Memory B cell (primary cell): ENCODE data around the gene CALCB.

Source experiments
- ATAC-seq: fragments of 150-1000 bp; cut with Tn5 transposase; 2 replicates; pipeline ENCODE4 v1.10.0; 2021; ENCODE audit warnings: low read depth, mild to moderate bottlenecking, moderate library complexity
- DNase-seq, 2 donors: peaks; one replicate each; pipeline ENCODE4 v3.0.0; 2022; ENCODE audit warnings: low spot score in 2 of 2
- H3K27ac Mint-ChIP-seq: one replicate; pipeline ENCODE4 v1.8.0; 2022; ENCODE audit warnings: mild to moderate bottlenecking, moderate library complexity, mixed read lengths
- H3K27me3 Mint-ChIP-seq: one replicate; pipeline ENCODE4 v1.8.0; 2022; ENCODE audit warnings: mixed read lengths
- H3K36me3 Mint-ChIP-seq: one replicate; pipeline ENCODE4 v1.8.0; 2022; ENCODE audit warnings: mild to moderate bottlenecking, mixed read lengths
- H3K4me1 Mint-ChIP-seq: one replicate; pipeline ENCODE4 v1.8.0; 2022; ENCODE audit warnings: mixed read lengths
- H3K4me3 Mint-ChIP-seq: one replicate; pipeline ENCODE4 v1.8.0; 2022; ENCODE audit warnings: mild to moderate bottlenecking, moderate library complexity, mixed read lengths
- H3K9me3 Mint-ChIP-seq: one replicate; pipeline ENCODE4 v1.8.0; 2022; ENCODE audit warnings: mixed read lengths

The CALCB gene

GRCh38 chr11:15118431-15118830 is 45.0 kb downstream of the CALCB start:
- Mint-ChIP-seq H3K9me3 (peaks cover 1% of the 10 kb centered on the region), H3K27ac (no peak overlapping the region), H3K27me3 (peaks cover 24% of the 10 kb centered on the region), H3K4me3 (no peak overlapping the region), H3K36me3 (no peaks in the 10 kb centered on the region), H3K4me1 (peaks cover 23% of the 10 kb centered on the region)
- DNase-seq (no peak), ATAC-seq (no peak)

GRCh38 chr11:15119352-15119751 is 46.0 kb downstream of the CALCB start:
- Mint-ChIP-seq H3K4me1 (peaks cover 18% of the 10 kb centered on the region), H3K4me3 (no peak overlapping the region), H3K9me3 (peaks cover 1% of the 10 kb centered on the region), H3K27ac (no peak overlapping the region), H3K36me3 (no peaks in the 10 kb centered on the region), H3K27me3 (peaks cover 24% of the 10 kb centered on the region)
- ATAC-seq (no peak), DNase-seq (no peak)

- H3K4me3 Mint-ChIP-seq, result no peak overlapping the region
- ATAC-seq, result no peak
- peaks cover 17% of the 10 kb centered on the region for H3K4me1 Mint-ChIP-seq
- H3K27me3 Mint-ChIP-seq, result peaks cover 26% of the 10 kb centered on the region
- no peak overlapping the region for H3K27ac Mint-ChIP-seq
- DNase-seq, result no peak
- no peaks in the 10 kb centered on the region for H3K36me3 Mint-ChIP-seq
- peaks cover 1% of the 10 kb centered on the region for H3K9me3 Mint-ChIP-seq
Observed at GRCh38 chr11:15119826-15120225, 46.4 kb downstream of the CALCB start.

GRCh38 chr11:15123849-15124248 is 50.5 kb downstream of the CALCB start:
- peaks cover 2% of the 10 kb centered on the region for H3K4me1 Mint-ChIP-seq
- H3K27ac Mint-ChIP-seq, result no peak overlapping the region
- no peaks in the 10 kb centered on the region for H3K9me3 Mint-ChIP-seq
- no peak overlapping the region for H3K4me3 Mint-ChIP-seq
- ATAC-seq (no peak), DNase-seq (no peak)
- no peaks in the 10 kb centered on the region for H3K36me3 Mint-ChIP-seq
- H3K27me3 Mint-ChIP-seq, result peaks cover 16% of the 10 kb centered on the region

- Mint-ChIP-seq H3K27me3 (peaks cover 16% of the 10 kb centered on the region), H3K9me3 (no peaks in the 10 kb centered on the region), H3K4me3 (no peak overlapping the region), H3K27ac (no peak overlapping the region), H3K4me1 (peaks cover 2% of the 10 kb centered on the region), H3K36me3 (no peaks in the 10 kb centered on the region)
- no peak for DNase-seq
- ATAC-seq, result no peak
Observed at GRCh38 chr11:15124528-15124927, 51.1 kb downstream of the CALCB start.

GRCh38 chr11:15127341-15127740 is 53.9 kb downstream of the CALCB start:
- no peak overlapping the region for H3K4me3 Mint-ChIP-seq
- DNase-seq, result no peak
- ATAC-seq, result no peak
- H3K4me1 Mint-ChIP-seq, result no peaks in the 10 kb centered on the region
- H3K36me3 Mint-ChIP-seq, result no peaks in the 10 kb centered on the region
- no peaks in the 10 kb centered on the region for H3K9me3 Mint-ChIP-seq
- peaks cover 12% of the 10 kb centered on the region for H3K27me3 Mint-ChIP-seq
- no peak overlapping the region for H3K27ac Mint-ChIP-seq
